GM20000 (cell line): ENCODE results near the gene OVCH1.

Experiments
- DNase-seq: peaks from one replicate; pipeline ENCODE4 v3.0.0; 2012; ENCODE audit warnings: low spot score
- TF ChIP-seq, protein P1 (sequence below): IDR thresholded peaks from 2 replicates; pipeline ENCODE4 v1.5.1; 2012; ENCODE audit warnings: mild to moderate bottlenecking, control low read depth; ENCODE audit errors: extremely low read depth, missing control alignments

Gene OVCH1

DNA sequence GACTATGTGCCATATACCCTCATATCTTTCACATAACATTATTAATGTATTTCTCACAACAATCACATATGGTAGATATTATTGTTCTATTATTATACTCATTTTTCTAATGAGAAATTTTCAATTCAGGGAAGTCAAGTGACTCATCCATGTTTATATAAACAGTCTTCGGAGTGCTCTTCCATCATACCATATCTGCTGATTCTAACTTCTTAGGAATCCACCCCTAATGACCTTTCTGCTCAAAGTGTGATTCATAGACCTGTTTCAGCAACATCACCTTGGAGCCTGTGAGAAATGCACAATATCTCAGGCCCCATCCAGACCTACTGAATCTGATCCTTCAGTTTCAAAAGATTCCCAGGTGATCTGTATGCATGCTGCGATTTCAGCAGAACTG lies 39.8 kb upstream of the OVCH1 start:
- TF ChIP-seq, protein P1, sequence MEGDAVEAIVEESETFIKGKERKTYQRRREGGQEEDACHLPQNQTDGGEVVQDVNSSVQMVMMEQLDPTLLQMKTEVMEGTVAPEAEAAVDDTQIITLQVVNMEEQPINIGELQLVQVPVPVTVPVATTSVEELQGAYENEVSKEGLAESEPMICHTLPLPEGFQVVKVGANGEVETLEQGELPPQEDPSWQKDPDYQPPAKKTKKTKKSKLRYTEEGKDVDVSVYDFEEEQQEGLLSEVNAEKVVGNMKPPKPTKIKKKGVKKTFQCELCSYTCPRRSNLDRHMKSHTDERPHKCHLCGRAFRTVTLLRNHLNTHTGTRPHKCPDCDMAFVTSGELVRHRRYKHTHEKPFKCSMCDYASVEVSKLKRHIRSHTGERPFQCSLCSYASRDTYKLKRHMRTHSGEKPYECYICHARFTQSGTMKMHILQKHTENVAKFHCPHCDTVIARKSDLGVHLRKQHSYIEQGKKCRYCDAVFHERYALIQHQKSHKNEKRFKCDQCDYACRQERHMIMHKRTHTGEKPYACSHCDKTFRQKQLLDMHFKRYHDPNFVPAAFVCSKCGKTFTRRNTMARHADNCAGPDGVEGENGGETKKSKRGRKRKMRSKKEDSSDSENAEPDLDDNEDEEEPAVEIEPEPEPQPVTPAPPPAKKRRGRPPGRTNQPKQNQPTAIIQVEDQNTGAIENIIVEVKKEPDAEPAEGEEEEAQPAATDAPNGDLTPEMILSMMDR, result no peak
- no peak for DNase-seq

DNA sequence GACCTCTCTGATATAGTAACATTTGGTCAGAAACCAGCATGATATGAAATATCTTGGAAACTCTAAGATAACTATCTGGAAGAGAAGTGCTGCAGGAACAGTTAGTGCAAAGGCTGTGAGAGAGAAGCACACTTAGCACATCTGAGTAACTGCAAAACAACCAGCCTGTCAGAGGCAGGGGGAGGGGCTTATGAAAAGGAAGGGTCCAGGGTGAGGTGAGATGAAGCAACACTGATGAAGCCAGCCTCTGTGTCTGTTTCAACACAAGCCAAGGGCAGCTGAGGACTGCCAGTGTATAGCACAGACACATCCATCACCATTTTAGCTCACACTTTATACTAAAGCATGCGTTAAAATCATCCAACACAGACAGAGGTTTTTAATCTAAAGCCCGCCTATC lies 37.4 kb upstream of the OVCH1 start:
- DNase-seq, result no peak
- TF ChIP-seq, protein P1, result no peak

DNA sequence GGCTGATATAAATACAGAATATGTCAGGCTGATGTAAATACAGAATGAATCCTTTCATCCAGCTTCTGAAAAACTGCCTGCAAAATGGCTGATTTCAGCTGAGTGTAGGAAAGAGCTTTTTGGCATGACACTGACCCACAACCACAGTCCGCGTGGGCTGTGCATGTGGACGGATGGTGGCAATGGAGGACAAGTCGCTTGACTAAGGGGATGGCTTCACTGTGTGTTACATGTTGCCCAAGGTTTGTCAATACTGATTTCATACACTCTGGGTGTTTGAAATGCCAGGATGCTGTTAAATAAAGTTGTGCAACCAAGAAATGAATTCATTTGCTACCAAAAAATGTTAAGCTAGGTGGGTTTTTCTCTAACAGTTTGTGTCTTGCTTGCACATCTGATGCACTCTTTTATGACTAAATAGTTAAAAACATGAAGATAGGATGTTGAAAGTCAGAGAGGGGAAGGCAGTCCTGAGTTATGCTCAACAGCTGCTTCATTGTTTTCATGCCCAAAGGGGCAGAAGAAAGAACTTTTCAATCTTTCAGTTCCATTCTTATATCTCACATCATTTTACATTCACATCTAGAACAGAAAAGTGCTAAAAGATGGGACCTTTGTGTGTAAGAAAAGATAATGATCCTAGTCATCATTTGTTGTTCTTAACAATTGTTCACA lies 36.5 kb upstream of the OVCH1 start:
- TF ChIP-seq, protein P1, result no peak
- no peak for DNase-seq

DNA sequence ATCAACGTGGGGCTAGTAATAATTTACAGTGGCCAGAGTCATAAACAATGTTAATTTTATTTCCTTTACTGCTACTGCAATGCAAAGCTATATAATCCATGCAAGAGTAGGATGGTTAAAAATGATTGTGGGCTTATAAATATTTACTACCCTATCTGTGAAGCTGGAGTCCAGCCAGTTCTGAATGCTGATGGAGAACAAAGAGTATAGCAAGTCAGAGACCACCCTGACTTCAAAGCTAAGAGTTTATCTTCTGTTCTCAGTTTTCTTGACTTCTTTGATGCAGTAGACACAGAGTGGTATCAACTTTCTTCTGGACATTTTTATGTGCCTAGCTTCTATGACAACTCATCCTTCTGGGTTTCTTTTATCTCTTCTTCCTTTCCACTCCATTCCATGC lies 34.0 kb upstream of the OVCH1 start:
- TF ChIP-seq, protein P1, result no peak
- no peak for DNase-seq

DNA sequence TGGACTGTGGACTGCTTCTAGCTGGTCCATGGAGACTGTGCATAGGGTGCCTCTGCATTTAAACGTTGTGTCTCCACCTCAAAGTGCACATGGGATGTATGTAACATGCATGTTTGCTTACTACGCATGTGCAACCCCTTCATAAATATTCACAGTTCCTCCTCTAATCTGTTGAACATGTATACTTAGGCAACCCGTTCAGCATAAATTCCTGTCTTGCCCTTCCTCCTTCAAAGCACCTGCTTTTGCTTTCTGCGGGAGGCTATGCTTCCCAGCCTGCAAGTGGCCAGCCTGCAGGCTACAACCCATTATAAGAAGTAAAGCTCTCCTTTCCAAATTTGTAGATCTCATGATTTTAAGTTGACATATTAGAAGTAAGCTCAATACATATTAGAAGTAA lies 33.0 kb upstream of the OVCH1 start:
- TF ChIP-seq, protein P1, result no peak
- DNase-seq, result no peak

DNA sequence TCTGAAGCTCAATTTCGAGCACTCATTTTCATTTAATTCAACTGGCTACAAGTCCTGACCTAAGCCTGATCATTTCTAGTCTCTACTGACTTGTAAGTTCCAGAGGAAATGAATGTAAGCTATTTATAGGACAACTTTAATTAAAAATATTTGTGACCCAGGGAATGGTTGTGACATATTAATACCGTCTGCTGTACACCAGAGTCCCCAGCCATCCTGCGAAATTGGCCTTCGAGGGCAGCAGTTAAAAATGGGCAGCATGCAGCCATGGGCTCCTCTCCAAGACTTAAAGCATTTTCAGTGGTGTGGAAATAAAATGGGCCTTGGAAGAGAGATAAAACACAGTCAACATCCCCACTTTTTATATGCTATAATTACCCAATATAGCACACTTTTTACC lies 30.7 kb upstream of the OVCH1 start:
- TF ChIP-seq, protein P1, result no peak
- DNase-seq, result no peak

DNA sequence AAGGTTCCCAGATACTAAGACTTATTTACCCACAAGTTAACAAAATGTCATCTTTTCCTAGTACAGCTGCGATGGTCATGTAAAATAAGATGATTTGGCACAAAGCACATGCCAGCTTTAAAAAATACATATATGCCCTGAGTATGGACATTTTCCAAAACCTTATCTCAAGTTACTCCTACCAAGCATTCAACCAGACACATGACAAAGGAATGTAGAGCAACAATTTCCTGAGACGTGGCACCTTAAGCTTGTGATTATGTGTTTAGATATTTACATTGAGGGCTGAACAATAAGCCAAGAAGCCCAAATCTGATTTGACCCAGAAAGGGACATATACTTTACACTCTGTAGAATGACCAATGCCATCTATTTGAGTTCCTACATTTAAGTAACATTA lies 24.5 kb upstream of the OVCH1 start:
- TF ChIP-seq, protein P1, result no peak
- no peak for DNase-seq
